ENCODE data around the gene WRAP53.

WRAP53 gene

GRCh38 chr17:7705269-7706255, 17.3 kb downstream of the WRAP53 start:
- DNase-seq (ENCODE audit: low read depth), result no peak
- no peak overlapping the region for H3K4me3 ChIP-seq (ENCODE audit: low read depth, low read length)
- TF ChIP-seq, protein P1, sequence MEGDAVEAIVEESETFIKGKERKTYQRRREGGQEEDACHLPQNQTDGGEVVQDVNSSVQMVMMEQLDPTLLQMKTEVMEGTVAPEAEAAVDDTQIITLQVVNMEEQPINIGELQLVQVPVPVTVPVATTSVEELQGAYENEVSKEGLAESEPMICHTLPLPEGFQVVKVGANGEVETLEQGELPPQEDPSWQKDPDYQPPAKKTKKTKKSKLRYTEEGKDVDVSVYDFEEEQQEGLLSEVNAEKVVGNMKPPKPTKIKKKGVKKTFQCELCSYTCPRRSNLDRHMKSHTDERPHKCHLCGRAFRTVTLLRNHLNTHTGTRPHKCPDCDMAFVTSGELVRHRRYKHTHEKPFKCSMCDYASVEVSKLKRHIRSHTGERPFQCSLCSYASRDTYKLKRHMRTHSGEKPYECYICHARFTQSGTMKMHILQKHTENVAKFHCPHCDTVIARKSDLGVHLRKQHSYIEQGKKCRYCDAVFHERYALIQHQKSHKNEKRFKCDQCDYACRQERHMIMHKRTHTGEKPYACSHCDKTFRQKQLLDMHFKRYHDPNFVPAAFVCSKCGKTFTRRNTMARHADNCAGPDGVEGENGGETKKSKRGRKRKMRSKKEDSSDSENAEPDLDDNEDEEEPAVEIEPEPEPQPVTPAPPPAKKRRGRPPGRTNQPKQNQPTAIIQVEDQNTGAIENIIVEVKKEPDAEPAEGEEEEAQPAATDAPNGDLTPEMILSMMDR (IDR thresholded peaks at IDR 0.05; ENCODE audit: insufficient read depth, low read depth, low read length, missing control alignments), result no peak

- H3K4me3 ChIP-seq (ENCODE audit: low read depth, low read length), result no peak overlapping the region
- TF ChIP-seq, protein P1 (IDR thresholded peaks at IDR 0.05; ENCODE audit: insufficient read depth, low read depth, low read length, missing control alignments), result no peak
- no peak for DNase-seq (ENCODE audit: low read depth)
These were observed 18.5 kb downstream of the WRAP53 start for GRCh38 chr17:7706631-7707354.

- TF ChIP-seq, protein P1 (IDR thresholded peaks at IDR 0.05; ENCODE audit: insufficient read depth, low read depth, low read length, missing control alignments), result no peak
- DNase-seq (ENCODE audit: low read depth), result no peak
- no peak overlapping the region for H3K4me3 ChIP-seq (ENCODE audit: low read depth, low read length)
These were observed 19.2 kb downstream of the WRAP53 start for GRCh38 chr17:7707446-7707845.

DNA sequence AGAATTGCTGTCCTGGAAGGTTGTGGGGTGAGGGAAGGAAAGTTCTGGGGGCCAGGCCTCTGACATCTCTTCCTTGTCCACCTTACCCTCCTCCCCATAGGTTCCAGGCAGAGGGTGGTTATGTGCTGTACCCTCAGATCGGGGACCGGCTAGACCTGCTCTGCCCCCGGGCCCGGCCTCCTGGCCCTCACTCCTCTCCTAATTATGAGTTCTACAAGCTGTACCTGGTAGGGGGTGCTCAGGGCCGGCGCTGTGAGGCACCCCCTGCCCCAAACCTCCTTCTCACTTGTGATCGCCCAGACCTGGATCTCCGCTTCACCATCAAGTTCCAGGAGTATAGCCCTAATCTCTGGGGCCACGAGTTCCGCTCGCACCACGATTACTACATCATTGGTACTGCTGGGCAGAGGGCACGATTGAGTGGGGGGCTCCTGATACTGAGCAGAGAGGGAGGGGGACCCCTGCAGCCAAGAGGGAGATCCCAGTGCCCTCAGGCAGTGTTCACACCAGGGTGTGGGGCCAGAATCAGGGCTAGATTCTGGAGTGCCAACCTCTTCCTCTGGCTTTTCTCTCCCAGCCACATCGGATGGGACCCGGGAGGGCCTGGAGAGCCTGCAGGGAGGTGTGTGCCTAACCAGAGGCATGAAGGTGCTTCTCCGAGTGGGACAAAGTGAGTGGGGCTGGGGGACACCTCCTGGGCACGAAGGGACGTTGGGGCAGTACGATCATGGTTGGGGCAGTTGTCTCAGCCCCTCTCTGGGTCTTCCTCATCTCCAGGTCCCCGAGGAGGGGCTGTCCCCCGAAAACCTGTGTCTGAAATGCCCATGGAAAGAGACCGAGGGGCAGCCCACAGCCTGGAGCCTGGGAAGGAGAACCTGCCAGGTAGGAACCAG, 19.8 kb downstream of the WRAP53 start:
- H3K4me3 ChIP-seq (ENCODE audit: low read depth, low read length), result no peak overlapping the region
- DNase-seq (ENCODE audit: low read depth), result no peak
- TF ChIP-seq, protein P1 (IDR thresholded peaks at IDR 0.05; ENCODE audit: insufficient read depth, low read depth, low read length, missing control alignments), result no peak

- TF ChIP-seq, protein P1 (IDR thresholded peaks at IDR 0.05; ENCODE audit: insufficient read depth, low read depth, low read length, missing control alignments), result no peak
- DNase-seq (ENCODE audit: low read depth), result no peak
- H3K4me3 ChIP-seq (ENCODE audit: low read depth, low read length), result no peak overlapping the region
These were observed 20.8 kb downstream of the WRAP53 start for GRCh38 chr17:7709031-7709430.

- TF ChIP-seq, protein P1 (IDR thresholded peaks at IDR 0.05; ENCODE audit: insufficient read depth, low read depth, low read length, missing control alignments), result no peak
- no peak overlapping the region for H3K4me3 ChIP-seq (ENCODE audit: low read depth, low read length)
- DNase-seq (ENCODE audit: low read depth), result no peak
These were observed 22.0 kb downstream of the WRAP53 start for GRCh38 chr17:7710301-7710700.

Measured in GM12865 (cell line).